Endometrial microvascular endothelial cells (primary cell): ENCODE results near the gene MAT2B. TPM values are rescaled to one million over a fixed set of nuclear protein-coding genes. Genes with fewer than 3 reads are reported as not detected.

Experiments used
- in situ Hi-C: cut with HindIII; loops from 2 replicates; pipeline ENCODE4 v1.10.0; 2017; ENCODE audit warnings: low sequenced_read_pairs, low pct_unique_long_range_greater_than_20kb; ENCODE audit errors: inconsistent ontology term
- total RNA-seq: library from RNA; depleted of rRNA; stranded (reverse); fragments of >200 nt; gene quantifications from one replicate; pipeline ENCODE4 v1.2.3, GENCODE V29; 2015; ENCODE audit errors: inconsistent ontology term

MAT2B gene
- total RNA-seq, 1 donor from 2014 or later, result 189 TPM

DNA sequence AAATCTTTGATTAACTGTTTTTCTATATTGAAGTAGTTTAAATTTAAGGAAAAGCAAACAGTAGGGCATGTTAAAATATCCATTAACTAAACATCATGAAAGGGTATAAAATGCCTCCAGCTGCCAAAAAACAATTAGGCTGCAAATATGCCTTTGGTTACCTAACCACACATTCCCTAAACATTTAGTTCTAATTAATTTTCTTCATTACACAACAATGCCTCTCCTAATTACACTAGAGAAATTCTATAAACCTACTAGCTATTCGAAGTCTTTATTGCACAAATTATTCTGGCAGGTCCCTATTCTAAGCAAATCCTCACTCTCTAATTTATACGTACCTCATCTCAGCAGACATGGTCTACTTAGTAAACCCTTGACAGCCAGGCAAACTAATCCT lies 37.4 kb downstream of the MAT2B start:
- in situ Hi-C loops, result no loop called here

- in situ Hi-C loops, result no loop called here
Measured at GRCh38 chr5:163544041-163544440, 38.6 kb downstream of the MAT2B start.

DNA sequence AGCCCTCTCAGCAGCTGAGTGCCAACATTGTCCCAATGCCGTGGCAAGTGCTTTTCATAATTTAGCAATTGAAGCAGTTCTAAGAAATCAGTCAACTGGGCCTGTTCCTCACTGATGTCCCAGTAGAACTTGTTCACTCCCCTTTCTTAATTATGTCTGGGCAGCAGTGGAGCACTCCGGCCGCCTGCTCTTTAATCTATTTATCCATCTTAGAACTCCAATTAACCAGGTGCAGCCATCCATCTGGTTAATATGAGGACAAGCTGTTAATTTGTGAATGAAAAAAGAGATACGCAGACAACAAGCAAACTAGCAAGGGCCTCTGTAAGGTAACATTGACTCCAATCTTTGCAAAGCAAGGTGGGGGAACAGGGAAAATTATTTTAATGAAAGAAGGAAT lies 39.4 kb downstream of the MAT2B start:
- in situ Hi-C loops, result no loop called here

DNA sequence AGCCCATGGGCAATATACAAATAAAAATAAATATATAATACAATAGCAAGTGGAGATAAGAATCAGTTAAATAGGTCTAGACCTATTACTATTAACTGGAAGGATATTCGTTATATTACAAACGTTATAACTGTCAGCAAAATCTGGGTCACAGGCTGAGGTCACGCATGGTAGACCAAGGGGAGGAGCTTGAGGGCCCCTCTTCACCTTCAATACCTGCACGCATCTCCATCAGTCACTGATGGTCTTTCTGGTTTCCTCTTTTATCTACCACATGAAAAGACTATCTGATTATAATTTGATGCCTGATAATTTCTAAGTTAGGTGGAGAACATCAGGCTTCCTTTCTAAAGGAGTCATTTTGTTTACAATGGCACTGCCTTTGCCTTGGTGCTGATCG lies 43.2 kb downstream of the MAT2B start:
- in situ Hi-C loops, result no loop called here

GRCh38 chr5:163551156-163551555 lies 45.7 kb downstream of the MAT2B start:
- in situ Hi-C loops, result loop anchor here (25.0 kb wide), 2 partner anchors 536 to 961 kb away; no protein-coding TSS in a partner anchor

DNA sequence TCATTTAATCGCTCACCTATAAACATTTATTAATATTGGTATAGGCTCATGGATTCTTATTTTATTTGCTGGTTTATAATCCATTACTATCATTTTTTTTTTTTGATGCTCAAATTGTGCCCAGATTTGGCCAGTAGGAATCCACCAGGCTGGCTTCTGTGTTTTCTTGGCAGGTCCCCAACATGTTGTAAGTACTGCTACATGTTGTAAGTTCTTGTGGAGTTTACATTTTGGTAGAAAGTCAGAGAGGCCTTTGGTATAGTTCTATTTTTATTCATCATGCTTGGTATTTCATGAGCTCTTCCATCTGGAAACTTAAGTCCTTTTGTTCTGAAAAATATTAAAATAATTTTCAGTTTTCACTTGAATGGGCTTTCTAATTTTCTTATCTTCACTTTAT lies 47.1 kb downstream of the MAT2B start:
- in situ Hi-C loops, result loop anchor here (25.0 kb wide), 2 partner anchors 535 to 960 kb away; no protein-coding TSS in a partner anchor

DNA sequence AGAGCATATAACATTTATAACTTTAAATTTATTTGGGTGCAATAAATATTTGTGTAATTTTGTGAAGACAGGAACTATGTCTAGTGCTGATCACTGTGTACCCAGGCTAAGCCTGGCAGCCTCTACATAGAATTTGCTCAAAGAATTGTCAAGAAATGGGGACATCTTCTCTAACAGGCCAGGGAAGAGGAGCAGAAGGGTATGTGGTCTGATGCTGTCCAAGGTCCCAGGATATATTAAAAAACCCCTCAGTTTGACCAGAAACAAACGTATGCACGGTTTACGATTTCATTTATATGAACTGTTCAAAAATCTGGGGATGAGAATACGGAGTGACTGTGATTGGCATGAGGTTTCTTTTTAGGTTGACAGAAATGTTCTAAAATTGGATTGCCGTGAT lies 55.9 kb downstream of the MAT2B start:
- in situ Hi-C loops, result loop anchor here (25.0 kb wide), 2 partner anchors 526 to 951 kb away; no protein-coding TSS in a partner anchor

DNA sequence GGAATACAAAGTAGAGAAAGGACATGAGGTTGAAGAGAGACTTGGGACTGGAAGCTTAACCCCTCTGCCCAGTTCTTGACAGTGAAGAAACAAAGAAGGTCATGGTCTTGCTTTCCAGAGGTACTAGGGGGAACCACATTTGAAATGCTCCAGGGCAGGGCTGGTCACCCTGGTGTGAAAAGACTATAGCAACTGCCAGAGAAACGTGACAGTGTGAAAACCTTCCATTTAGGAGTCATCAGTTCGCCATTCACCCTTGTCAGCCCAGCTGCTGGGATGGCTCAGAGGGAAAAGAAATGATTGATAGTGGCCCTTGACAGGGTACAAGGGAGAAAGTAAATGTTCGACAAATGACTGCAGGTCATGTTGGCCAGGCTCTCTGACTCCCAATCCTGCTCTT lies 56.7 kb downstream of the MAT2B start:
- in situ Hi-C loops, result loop anchor here (25.0 kb wide), 2 partner anchors 525 to 950 kb away; no protein-coding TSS in a partner anchor

GRCh38 chr5:163563112-163563511 lies 57.7 kb downstream of the MAT2B start:
- in situ Hi-C loops, result loop anchor here (25.0 kb wide), 2 partner anchors 524 to 949 kb away; no protein-coding TSS in a partner anchor

DNA sequence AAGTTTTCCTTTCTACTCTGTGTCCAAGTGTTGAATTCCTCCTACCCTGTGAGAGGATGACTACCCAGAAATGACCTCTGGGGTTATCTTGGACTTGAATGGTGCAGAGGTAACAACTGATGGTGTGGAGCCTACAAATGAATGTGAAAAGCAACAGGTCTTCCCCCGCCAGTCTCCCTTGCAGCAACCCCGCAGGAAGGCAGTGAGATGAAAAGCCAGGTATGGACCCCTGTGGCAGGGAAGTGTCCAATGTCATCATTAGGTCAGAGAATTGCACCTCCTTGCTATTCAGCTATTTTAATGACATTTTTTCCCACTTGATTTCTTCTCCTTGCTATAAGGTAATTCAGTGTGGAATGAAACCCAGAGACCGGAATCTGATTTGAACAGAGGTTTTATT lies 58.5 kb downstream of the MAT2B start:
- in situ Hi-C loops, result loop anchor here (25.0 kb wide), 2 partner anchors 523 to 948 kb away; no protein-coding TSS in a partner anchor

DNA sequence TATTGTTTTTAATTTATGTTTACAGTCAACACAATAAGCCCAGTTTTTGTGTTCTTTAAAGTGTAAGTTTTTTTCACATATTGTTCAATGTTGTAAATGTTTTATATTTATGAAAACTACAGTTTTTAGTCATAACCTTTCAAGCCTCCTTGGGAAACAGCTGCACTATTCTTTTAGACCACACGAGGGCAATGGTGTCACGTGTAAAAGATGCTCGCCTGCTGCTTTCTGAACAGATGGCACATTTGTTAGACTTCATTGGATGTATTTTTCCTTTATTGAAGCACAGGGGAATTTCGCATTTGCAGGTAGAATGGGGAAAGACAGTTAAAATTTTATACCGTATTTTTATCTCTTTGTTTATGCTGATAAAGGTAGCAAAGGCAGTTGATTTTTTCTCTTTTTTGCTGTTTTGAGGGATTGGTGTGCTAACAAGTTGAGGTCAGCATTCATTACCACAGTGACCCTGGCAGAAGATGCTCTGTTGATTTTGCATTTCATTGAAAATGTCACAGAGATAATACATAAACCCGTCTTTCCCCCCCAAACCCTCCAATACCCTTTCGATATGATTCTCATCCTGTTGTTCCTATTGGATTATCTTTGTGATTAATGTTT lies 59.0 kb downstream of the MAT2B start:
- in situ Hi-C loops, result loop anchor here (25.0 kb wide), 2 partner anchors 523 to 948 kb away; no protein-coding TSS in a partner anchor

- in situ Hi-C loops, result loop anchor here (25.0 kb wide), 2 partner anchors 522 to 947 kb away; no protein-coding TSS in a partner anchor
Measured at GRCh38 chr5:163565492-163565891, 60.1 kb downstream of the MAT2B start.

GRCh38 chr5:163565931-163566608 lies 60.7 kb downstream of the MAT2B start:
- in situ Hi-C loops, result loop anchor here (25.0 kb wide), 2 partner anchors 521 to 946 kb away; no protein-coding TSS in a partner anchor

GRCh38 chr5:163566678-163567077 lies 61.3 kb downstream of the MAT2B start:
- in situ Hi-C loops, result loop anchor here (25.0 kb wide), 2 partner anchors 521 to 946 kb away; no protein-coding TSS in a partner anchor

GRCh38 chr5:163567811-163568210 lies 62.4 kb downstream of the MAT2B start:
- in situ Hi-C loops, result loop anchor here (25.0 kb wide), 2 partner anchors 519 to 944 kb away; no protein-coding TSS in a partner anchor

Other genes with a start within 250 kb of the MAT2B start
- 315 TPM for gene CCNG1, start 68.0 kb upstream of the MAT2B start, total RNA-seq
- gene NUDCD2, start 45.5 kb upstream of the MAT2B start, total RNA-seq, result 14.3 TPM
- gene HMMR, start 45.0 kb upstream of the MAT2B start, total RNA-seq, result 52.7 TPM